ENCODE results near the gene ZNF239. TPM values are rescaled to one million over a fixed set of nuclear protein-coding genes. Genes with fewer than 3 reads are reported as not detected.
A peak's percentile ranks its signal among the peaks of the same experiment; 100 is the strongest.

Gene ZNF239
- total RNA-seq (0.44 and 0.51 TPM in 2 replicates), polyA plus RNA-seq (0.30 and 0.40 TPM in 2 replicates), polyA minus RNA-seq (0.17 and 0.91 TPM in 2 replicates), Bru-seq, nascent RNA (percentile 35 among the genes with signal in this experiment), BruChase-seq, experiment 1, labeled RNA remaining after a 6-hour chase (percentile 25 among the genes with signal in this experiment), BruChase-seq, experiment 2, labeled RNA remaining after a 2-hour chase (percentile 20 among the genes with signal in this experiment)
- polyA plus RNA-seq (2011; cell fraction: cytosol; rRNA removed) = 0.27 and 0.30 TPM in 2 replicates
- 0.88 and 0.90 TPM in 2 replicates for polyA plus RNA-seq (2011; cell fraction: nucleus; rRNA removed)
- polyA plus RNA-seq (2012) = 0.41 and 0.67 TPM in 2 replicates
- polyA minus RNA-seq (2011; cell fraction: cytosol; rRNA and poly(A)+ RNA removed) = 3.7 TPM
- polyA minus RNA-seq (2011; cell fraction: nucleus; rRNA and poly(A)+ RNA removed) = 0.34 TPM in 1 of 2 replicates, not detected in the other
- long read RNA-seq, partial matches to known transcripts = 0 of 2 reads
- long read RNA-seq, other reads (novel, unspliced or antisense) = 0 of 2 reads

DNA sequence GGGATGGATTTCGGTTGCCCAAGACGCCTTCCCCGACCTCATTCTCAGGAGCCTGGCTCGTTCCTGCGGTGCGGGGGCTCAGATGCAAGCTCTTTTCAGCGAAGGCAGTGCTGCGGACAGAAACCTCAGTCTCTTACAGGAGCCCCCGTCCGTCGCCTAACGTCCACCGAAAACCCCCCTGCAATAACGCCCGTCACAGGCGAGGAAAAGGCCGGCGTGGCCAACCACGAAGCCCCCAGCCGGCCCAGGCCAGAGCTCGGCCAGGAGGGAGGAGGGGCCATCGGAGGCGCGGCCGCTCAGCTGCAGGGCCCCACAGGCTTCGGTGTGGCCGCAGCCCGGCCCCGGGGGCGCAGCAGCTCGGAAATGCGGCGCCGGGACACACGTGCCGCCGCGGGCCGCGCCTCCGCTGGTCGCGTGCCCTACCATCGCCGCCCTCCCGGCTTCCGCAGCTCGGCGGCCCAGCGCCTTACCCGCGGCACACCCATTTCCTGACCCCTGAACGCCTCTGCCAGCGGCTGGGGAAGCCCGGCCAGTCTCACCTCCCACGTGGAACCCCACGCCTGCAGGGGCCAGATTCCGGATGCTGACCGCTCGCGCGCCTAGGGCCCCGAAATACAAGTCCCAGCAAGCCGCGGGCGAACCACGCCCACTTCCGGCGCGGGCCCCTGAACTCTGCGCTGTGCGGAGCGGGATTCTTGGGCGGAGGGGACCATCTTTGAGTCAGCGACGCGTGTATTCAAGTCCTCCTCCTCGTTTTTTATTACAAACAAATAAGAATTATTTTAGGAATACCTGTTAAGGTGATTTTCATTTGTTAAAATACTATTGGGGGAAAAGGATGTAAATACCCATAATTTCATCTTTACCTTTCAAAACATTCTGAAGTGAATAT is at the start of gene ZNF239:
ZNF239 (minus strand) TSS at position 616 of the 892 bp plus-strand sequence. CDS start 16,537 bp downstream, outside the sequence.
- ChIA-PET CTCF (interaction anchor here (0.8 to 1.0 kb wide), 2 partner anchors 17 to 811 kb away, joined by 3 read pairs; no protein-coding TSS in a partner anchor), POLR2A (no interaction called here)
- TF ChIP-seq EZH2 (IDR thresholded peaks at IDR 0.05; ENCODE audit: borderline replicate concordance, low read depth, low read length, severe bottlenecking) (peak; percentile 47), MYC (IDR thresholded peaks at IDR 0.05; ENCODE audit: low read depth, low read length) (no peak), FOS (IDR thresholded peaks at IDR 0.05; ENCODE audit: borderline replicate concordance, insufficient read depth, low read length) (no peak), POLR2AphosphoS5 (IDR thresholded peaks at IDR 0.05; ENCODE audit: insufficient read depth, low read depth, low read length) (peak; percentile 43), GATA2 (IDR thresholded peaks at IDR 0.05; ENCODE audit: insufficient read depth, insufficient read length, low read depth, low read length) (no peak), JUN (IDR thresholded peaks at IDR 0.05; ENCODE audit: borderline replicate concordance, insufficient read depth, insufficient read length, low read depth) (no peak), POLR2A (IDR thresholded peaks at IDR 0.05; ENCODE audit: low read depth, low read length) (no peak)
- H3K4me2 ChIP-seq (ENCODE audit: insufficient read depth, low read length) = peak within 1 kb of the TSS; percentile 67
- H2AFZ ChIP-seq (ENCODE audit: low read depth, low read length) = peak within 1 kb of the TSS; percentile 45
- H3K27me3 ChIP-seq (ENCODE audit: control insufficient read depth in 2 of 2, insufficient read depth in 2 of 2, low read length in 2 of 2) = peaks cover 0 to 20% of the 10 kb centered on the region in 2 experiments
- dilution Hi-C loops (cut with MboI; ENCODE audit: extremely low pct_ligation_motif_present, low sequenced_read_pairs) = no loop called here
- no peaks in the 10 kb centered on the region for H3K36me3 ChIP-seq (ENCODE audit: control insufficient read depth in 2 of 2, extremely low read depth in 1 of 2, insufficient read depth in 2 of 2, low read length in 2 of 2)
- peak within 1 kb of the TSS in 2 of 3 experiments; percentile 26 to 36 for H3K4me3 ChIP-seq (replicated peaks in 1 of 3; ENCODE audit: insufficient read depth in 1 of 3, low read depth in 1 of 3, low read length in 3 of 3)
- peaks cover 6% of the 10 kb centered on the region for H3K4me1 ChIP-seq (ENCODE audit: control insufficient read depth, extremely low read depth, insufficient read depth, low read length)
- H3K9me3 ChIP-seq (replicated peaks; ENCODE audit: control insufficient read depth, insufficient read depth, low read length) = no peaks in the 10 kb centered on the region
- peak; percentile 56 for DNase-seq (ENCODE audit: low read depth, low spot score)
- BruUV-seq (replicated peaks) = no TSS peak
- no peaks in the 10 kb centered on the region for H3K79me2 ChIP-seq (ENCODE audit: control insufficient read depth, insufficient read depth, low read length)
- intact Hi-C loops (cut with micrococcal nuclease) = loop anchor here (5.0 kb wide), 2 partner anchors 33 to 73 kb away; partner anchors contain the start of genes ZNF32 and ZNF485
- peak; percentile 40 for FAIRE-seq
- no peaks in the 10 kb centered on the region for H3K9me1 ChIP-seq (replicated peaks; ENCODE audit: control insufficient read depth, extremely low read depth, insufficient read depth, low read length)
- no peak within 1 kb of the TSS for H3K9ac ChIP-seq (replicated peaks; ENCODE audit: extremely low read depth, insufficient read depth, low read length)
- no peaks in the 10 kb centered on the region for H4K20me1 ChIP-seq (replicated peaks; ENCODE audit: control insufficient read depth, extremely low read depth, insufficient read depth, low read length)
- H3K27ac ChIP-seq (ENCODE audit: insufficient read depth, low read depth, low read length) = no peak within 1 kb of the TSS
